Upper lobe of left lung (tissue), 4 donors: Measurements from ENCODE around the gene VOPP1.

Source experiments
- CTCF ChIP-seq, 6 experiments: fragments of 450-650 bp in 4 of 6; fragments of 200-600 bp in 2 of 6; sonication (generic) in 2 of 6; IDR thresholded peaks; one replicate each; pipeline ENCODE4 v1.5.1; 2016 to 2019; ENCODE audit warnings: antibody characterized with exemption in 6 of 6
- POLR2A ChIP-seq, 4 donors: fragments of 450-650 bp; IDR thresholded peaks; one replicate each; pipeline ENCODE4 v1.5.1; 2016 to 2017; ENCODE audit warnings: antibody characterized with exemption in 4 of 4, mild to moderate bottlenecking in 2 of 4
- POLR2AphosphoS5 ChIP-seq, 2 donors: sonication (generic); formaldehyde crosslinking; IDR thresholded peaks; one replicate each; pipeline ENCODE4 v1.5.1; 2017; ENCODE audit warnings: antibody characterized with exemption in 2 of 2

- TF ChIP-seq POLR2AphosphoS5 (IDR thresholded peaks at IDR 0.05): no peak
- TF ChIP-seq CTCF (IDR thresholded peaks at IDR 0.05): no peak
- TF ChIP-seq POLR2A (IDR thresholded peaks at IDR 0.05): no peak
Measured at GRCh38 chr7:55568613-55569268, 3.6 kb downstream of the VOPP1 start.
